ENCODE results near the gene NPHP4. TPM values are rescaled to one million over a fixed set of nuclear protein-coding genes. Genes with fewer than 3 reads are reported as not detected.

Gene NPHP4
- total RNA-seq, 4 donors from 2014 or later, result 6.7 to 19.9 (median 10.5) TPM

GRCh38 chr1:5962265-5963105, 29.7 kb downstream of the NPHP4 start:
- H3K4me1 ChIP-seq, result no peaks in the 10 kb centered on the region
- no peak for TF ChIP-seq EP300 (IDR thresholded peaks at IDR 0.05; ENCODE audit: low read depth)
- TF ChIP-seq POLR2AphosphoS5 (IDR thresholded peaks at IDR 0.05), result no peak
- no peak for TF ChIP-seq CTCF (IDR thresholded peaks at IDR 0.05)
- no peak for TF ChIP-seq POLR2A (IDR thresholded peaks at IDR 0.05)
- no peaks in the 10 kb centered on the region for H3K27me3 ChIP-seq
- WGBS, 2 donors (ENCODE audit: low coverage in 1 of 2), result 94 to 95% methylated on average over 6 to 23 of the region's 24 CpGs
- no peak overlapping the region for H3K27ac ChIP-seq
- peaks cover 0 to 8% (median 0%) of the 10 kb centered on the region in 4 donors for H3K36me3 ChIP-seq
- H3K4me3 ChIP-seq, result no peak overlapping the region
- DNase-seq, result no peak
- in situ Hi-C loops (cut with MboI; ENCODE audit: low pct_ligation_motif_present in 1 of 4, low pct_unique_long_range_greater_than_20kb in 1 of 4, low sequenced_read_pairs in 3 of 4), result loop anchor here in 2 of 4 donors (25.0 kb wide), 1 partner anchor 450 kb away; no protein-coding TSS in a partner anchor
- no peaks in the 10 kb centered on the region for H3K9me3 ChIP-seq
- intact Hi-C loops (cut with DNase I; ENCODE audit: low total_unique reads), result no loop called here

- TF ChIP-seq POLR2AphosphoS5 (IDR thresholded peaks at IDR 0.05) (no peak), CTCF (IDR thresholded peaks at IDR 0.05) (no peak), POLR2A (IDR thresholded peaks at IDR 0.05) (no peak), EP300 (IDR thresholded peaks at IDR 0.05; ENCODE audit: low read depth) (no peak)
- Histone ChIP-seq H3K4me3 (no peak overlapping the region), H3K4me1 (no peaks in the 10 kb centered on the region), H3K27me3 (no peaks in the 10 kb centered on the region), H3K9me3 (no peaks in the 10 kb centered on the region), H3K36me3 (peaks cover 0 to 8% (median 0%) of the 10 kb centered on the region in 4 donors), H3K27ac (no peak overlapping the region)
- in situ Hi-C loops (cut with MboI; ENCODE audit: low pct_ligation_motif_present in 1 of 4, low pct_unique_long_range_greater_than_20kb in 1 of 4, low sequenced_read_pairs in 3 of 4) (loop anchor here in 2 of 4 donors (25.0 kb wide), 1 partner anchor 449 kb away; no protein-coding TSS in a partner anchor), intact Hi-C loops (cut with DNase I; ENCODE audit: low total_unique reads) (no loop called here)
- WGBS, 2 donors (ENCODE audit: low coverage in 1 of 2), result 60 to 92% methylated on average over 1 to 11 of the region's 11 CpGs
- DNase-seq, result no peak
Observed at GRCh38 chr1:5961601-5962000, 30.6 kb downstream of the NPHP4 start.

- in situ Hi-C loops (cut with MboI; ENCODE audit: low pct_ligation_motif_present in 1 of 4, low pct_unique_long_range_greater_than_20kb in 1 of 4, low sequenced_read_pairs in 3 of 4), result loop anchor here in 2 of 4 donors (25.0 kb wide), 1 partner anchor 448 kb away; no protein-coding TSS in a partner anchor
- H3K27me3 ChIP-seq, result no peaks in the 10 kb centered on the region
- no peak overlapping the region for H3K4me3 ChIP-seq
- no peak for TF ChIP-seq POLR2A (IDR thresholded peaks at IDR 0.05)
- TF ChIP-seq CTCF (IDR thresholded peaks at IDR 0.05), result no peak
- no peak for TF ChIP-seq POLR2AphosphoS5 (IDR thresholded peaks at IDR 0.05)
- no peak for TF ChIP-seq EP300 (IDR thresholded peaks at IDR 0.05; ENCODE audit: low read depth)
- WGBS, 2 donors (ENCODE audit: low coverage in 1 of 2), result 90% methylated on average over 7 of the region's 7 CpGs; no CpG with 5 or more reads in 1 of the 2 donors
- no peak overlapping the region for H3K27ac ChIP-seq
- no peaks in the 10 kb centered on the region for H3K9me3 ChIP-seq
- no peak for DNase-seq
- H3K36me3 ChIP-seq, result peaks cover 0 to 8% (median 0%) of the 10 kb centered on the region in 4 donors
- intact Hi-C loops (cut with DNase I; ENCODE audit: low total_unique reads), result no loop called here
- no peaks in the 10 kb centered on the region for H3K4me1 ChIP-seq
Observed at GRCh38 chr1:5960336-5960735, 31.9 kb downstream of the NPHP4 start.

- DNase-seq, result no peak
- H3K4me3 ChIP-seq, result no peak overlapping the region
- H3K9me3 ChIP-seq, result no peaks in the 10 kb centered on the region
- no peaks in the 10 kb centered on the region for H3K4me1 ChIP-seq
- peaks cover 0 to 8% (median 0%) of the 10 kb centered on the region in 4 donors for H3K36me3 ChIP-seq
- in situ Hi-C loops (cut with MboI; ENCODE audit: low pct_ligation_motif_present in 1 of 4, low pct_unique_long_range_greater_than_20kb in 1 of 4, low sequenced_read_pairs in 3 of 4) (loop anchor here in 2 of 4 donors (25.0 kb wide), 1 partner anchor 447 kb away; no protein-coding TSS in a partner anchor), intact Hi-C loops (cut with DNase I; ENCODE audit: low total_unique reads) (no loop called here)
- WGBS, 2 donors (ENCODE audit: low coverage in 1 of 2), result 92% methylated on average over 9 of the region's 9 CpGs; no CpG with 5 or more reads in 1 of the 2 donors
- H3K27ac ChIP-seq, result no peak overlapping the region
- H3K27me3 ChIP-seq, result no peaks in the 10 kb centered on the region
- TF ChIP-seq CTCF (IDR thresholded peaks at IDR 0.05) (no peak), POLR2A (IDR thresholded peaks at IDR 0.05) (no peak), EP300 (IDR thresholded peaks at IDR 0.05; ENCODE audit: low read depth) (no peak), POLR2AphosphoS5 (IDR thresholded peaks at IDR 0.05) (no peak)
Observed at GRCh38 chr1:5959667-5960230, 32.5 kb downstream of the NPHP4 start.

Data from transverse colon (tissue), 4 donors.